Keratinocyte (primary cell): ENCODE measurements around the gene FAT4.
A peak's percentile ranks its signal among the peaks of the same experiment; 100 is the strongest.

ENCODE experiments used
- EZH2 ChIP-seq: IDR thresholded peaks from one replicate; pipeline ENCODE4 v1.6.1; 2012; ENCODE audit warnings: inconsistent platforms, mild to moderate bottlenecking, low read length, moderate library complexity
- TF ChIP-seq, protein P1 (sequence below), 3 experiments: IDR thresholded peaks in 1 of 3; conservative IDR thresholded peaks in 1 of 3; optimal IDR thresholded peaks in 1 of 3; 2 replicates in 2 of 3; 3 replicates in 1 of 3; pipeline versions ENCODE3 to v1.5.1; 2011; ENCODE audit warnings: low read length in 3 of 3, mild to moderate bottlenecking in 3 of 3, moderate library complexity in 2 of 3, control low read depth in 1 of 3, inconsistent platforms in 1 of 3; ENCODE audit not compliant: insufficient read depth in 2 of 3; ENCODE audit errors: extremely low read depth in 1 of 3

DNA sequence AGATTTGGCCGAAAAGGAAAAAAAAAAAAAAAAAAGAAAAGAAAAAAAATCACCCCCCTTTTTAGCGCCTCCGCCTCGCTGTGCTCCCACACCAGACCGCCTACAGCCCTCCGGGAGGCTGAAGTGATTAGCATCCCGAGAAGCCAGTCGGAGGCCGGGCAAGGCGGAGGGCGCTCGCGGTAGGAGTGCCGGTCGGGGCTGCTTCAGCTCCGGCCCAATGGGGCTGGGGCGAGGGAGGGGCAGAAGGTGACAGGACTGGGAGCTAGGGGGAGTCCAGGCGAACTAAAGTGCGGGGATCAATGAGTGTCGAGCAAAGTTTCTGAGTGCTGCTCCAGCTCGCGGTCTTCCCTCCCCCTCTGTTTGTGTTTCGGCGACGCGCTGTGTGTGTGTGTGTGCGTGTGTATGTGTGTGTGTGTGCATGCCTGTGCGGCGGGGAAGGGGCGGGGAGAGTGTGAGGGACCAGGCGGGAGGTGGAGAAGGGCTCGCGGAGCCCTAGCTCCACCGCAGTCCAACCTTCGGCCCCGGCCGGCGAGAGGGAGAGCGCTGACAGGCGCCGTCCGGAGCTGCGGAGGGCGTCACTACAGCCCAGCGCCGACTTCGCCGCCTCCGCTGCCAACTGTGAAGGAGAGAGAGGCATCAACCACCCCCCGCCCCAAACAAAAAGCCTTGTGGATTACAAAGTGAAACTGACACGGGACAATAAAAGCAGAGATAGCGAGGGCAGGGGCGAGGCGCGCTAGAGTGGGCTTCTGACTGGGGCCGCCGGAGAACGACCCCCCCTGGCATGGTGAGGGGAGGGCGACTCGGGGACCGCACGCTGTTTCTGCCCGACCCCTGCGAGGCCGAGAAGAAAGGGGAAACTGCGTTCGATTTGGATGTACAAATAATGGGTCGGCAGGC lies at the start of gene FAT4:
- TF ChIP-seq EZH2, result no peak
- TF ChIP-seq, protein P1, sequence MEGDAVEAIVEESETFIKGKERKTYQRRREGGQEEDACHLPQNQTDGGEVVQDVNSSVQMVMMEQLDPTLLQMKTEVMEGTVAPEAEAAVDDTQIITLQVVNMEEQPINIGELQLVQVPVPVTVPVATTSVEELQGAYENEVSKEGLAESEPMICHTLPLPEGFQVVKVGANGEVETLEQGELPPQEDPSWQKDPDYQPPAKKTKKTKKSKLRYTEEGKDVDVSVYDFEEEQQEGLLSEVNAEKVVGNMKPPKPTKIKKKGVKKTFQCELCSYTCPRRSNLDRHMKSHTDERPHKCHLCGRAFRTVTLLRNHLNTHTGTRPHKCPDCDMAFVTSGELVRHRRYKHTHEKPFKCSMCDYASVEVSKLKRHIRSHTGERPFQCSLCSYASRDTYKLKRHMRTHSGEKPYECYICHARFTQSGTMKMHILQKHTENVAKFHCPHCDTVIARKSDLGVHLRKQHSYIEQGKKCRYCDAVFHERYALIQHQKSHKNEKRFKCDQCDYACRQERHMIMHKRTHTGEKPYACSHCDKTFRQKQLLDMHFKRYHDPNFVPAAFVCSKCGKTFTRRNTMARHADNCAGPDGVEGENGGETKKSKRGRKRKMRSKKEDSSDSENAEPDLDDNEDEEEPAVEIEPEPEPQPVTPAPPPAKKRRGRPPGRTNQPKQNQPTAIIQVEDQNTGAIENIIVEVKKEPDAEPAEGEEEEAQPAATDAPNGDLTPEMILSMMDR (optimal IDR thresholded peaks at IDR 0.05 in 1 of 3, IDR thresholded peaks at IDR 0.05 in 1 of 3, conservative IDR thresholded peaks at IDR 0.05 in 1 of 3; ENCODE audit: extremely low read depth in 1 of 3, insufficient read depth in 2 of 3, low read length in 3 of 3), result peak in 1 of 3 experiments; percentile 17
